Jurkat, Clone E6-1 (cell line): ENCODE results near the gene RPS10.
"Not testable (repeated sequence)": the region's sequence is repeated elsewhere in the genome, so short reads cannot be mapped to it uniquely, and the experiment has no call there.

Experiments used
- DNase-seq: peaks from one replicate; pipeline ENCODE4 v3.0.0-alpha.2; 2011; ENCODE audit warnings: low read depth, low spot score
- H3K4me3 ChIP-seq: 2 replicates; pipeline ENCODE4 v1.5.1; 2011; ENCODE audit warnings: mild to moderate bottlenecking, low read length, control low read depth, moderate library complexity

RPS10 gene

DNA sequence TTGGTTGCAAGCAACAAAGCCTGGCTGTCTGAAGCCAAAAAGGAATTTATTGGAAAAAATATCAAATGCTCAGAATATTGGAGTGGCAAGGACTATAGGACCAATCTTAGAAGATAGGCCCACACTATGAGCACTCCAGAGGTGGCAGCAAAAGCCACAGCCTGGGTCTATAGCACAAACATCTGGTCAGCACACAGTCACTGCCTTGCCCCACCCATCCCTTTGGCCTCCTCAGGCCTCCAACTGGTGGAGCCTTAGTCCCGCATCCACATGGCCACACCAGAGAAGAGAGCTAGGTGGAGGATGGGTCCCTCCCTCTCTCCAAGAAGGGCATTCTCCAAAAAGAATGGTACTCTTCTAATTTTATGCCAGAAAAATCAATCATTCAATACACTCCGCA, 47.4 kb downstream of the RPS10 start:
- no peak for DNase-seq
- H3K4me3 ChIP-seq, result no peak overlapping the region

DNA sequence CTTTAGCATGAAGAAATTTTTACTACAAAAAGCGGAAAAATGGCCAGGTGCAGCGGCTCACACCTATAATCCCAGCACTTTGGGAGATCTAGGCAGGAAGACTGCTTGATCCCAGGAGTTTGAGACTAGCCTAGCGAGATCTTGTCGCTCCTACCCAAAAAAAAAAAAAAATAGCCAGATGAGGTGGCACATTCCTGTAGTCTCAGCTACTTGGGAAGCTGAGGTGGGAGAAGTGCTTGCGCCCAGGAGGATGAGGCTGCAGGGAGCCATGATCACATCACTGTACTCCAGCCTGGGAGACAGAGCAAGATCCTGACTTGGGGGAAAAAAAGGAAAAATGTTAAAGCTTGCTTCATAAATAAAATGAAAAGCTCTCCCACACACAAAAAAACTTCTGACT, 47.9 kb downstream of the RPS10 start:
- no peak for DNase-seq
- H3K4me3 ChIP-seq, result no peak overlapping the region

DNA sequence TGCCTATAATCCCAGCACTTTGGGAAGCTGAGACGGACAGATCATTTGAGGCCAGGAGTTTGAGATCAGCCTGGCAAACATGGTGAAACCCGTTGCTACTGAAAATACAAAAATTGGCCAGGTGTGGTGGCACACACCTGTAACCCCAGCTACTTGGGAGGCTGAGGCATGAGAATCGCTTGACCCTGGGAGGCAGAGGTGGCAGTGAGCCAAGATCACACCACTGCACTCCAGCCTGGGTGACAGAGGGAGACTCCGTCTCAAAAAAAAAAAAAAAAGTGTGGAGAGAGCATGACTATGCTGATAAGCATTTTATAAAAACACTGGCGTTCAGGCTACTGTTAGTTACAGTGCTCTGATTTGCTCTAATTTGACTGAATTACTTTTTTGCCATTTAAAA, 48.3 kb downstream of the RPS10 start:
- not testable (repeated sequence) for DNase-seq, H3K4me3 ChIP-seq

DNA sequence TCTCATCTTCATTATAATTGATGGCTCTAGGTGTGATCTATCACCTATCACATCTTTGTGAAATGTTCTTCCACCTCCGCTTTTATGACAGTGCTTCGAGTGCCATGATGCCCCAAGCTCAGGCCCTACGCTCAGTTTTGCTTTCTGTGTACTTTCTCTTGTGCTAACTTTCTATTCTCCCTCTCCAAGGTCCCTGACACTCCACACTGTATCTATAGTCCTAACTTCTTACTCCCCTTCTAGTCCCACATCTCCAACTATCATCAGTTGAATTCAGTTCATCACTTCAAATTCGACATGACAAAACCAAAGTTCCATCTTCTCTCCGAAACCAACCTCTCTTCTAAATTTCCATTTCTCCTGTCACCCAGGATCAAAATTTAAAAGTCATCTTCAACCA, 50.0 kb downstream of the RPS10 start:
- no peak for DNase-seq
- H3K4me3 ChIP-seq, result no peak overlapping the region

DNA sequence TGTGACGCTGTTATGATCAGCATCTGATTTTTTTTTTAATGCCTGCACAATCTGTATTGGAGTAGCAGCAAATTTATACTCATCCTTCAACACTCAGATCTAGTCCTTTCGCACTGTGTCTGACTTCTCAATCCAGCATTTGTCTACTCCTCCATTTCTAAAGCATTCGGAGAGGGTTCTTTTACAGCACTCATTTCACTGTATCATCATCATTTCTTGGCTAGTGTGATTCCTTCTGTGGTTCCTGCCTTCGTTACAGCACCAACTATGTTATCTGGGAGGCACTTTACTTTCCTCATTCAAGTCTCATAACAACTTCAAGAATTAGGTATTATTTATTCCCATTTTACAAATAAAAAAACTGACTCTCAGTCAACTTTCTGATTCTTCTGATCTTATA, 51.4 kb downstream of the RPS10 start:
- H3K4me3 ChIP-seq, result no peak overlapping the region
- DNase-seq, result no peak

DNA sequence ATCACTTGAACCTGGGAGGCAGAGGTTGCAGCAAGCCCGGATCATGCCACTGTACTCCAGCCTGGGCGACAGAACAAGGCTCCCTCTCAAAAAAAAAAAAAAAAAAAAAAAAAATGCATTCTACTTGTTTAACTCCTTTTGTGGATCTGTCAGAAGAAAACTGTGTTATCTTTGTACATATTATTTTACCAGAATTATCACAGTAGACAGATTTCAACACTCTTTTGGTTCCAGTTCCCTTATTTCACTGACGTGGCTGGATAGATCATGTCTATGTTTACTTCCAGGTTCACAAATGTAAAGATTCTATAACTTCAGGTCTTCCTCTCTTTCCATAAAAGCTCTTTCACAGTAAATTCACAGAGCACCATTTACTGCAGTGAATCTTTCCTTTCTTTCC, 51.8 kb downstream of the RPS10 start:
- no peak overlapping the region for H3K4me3 ChIP-seq
- no peak for DNase-seq

DNA sequence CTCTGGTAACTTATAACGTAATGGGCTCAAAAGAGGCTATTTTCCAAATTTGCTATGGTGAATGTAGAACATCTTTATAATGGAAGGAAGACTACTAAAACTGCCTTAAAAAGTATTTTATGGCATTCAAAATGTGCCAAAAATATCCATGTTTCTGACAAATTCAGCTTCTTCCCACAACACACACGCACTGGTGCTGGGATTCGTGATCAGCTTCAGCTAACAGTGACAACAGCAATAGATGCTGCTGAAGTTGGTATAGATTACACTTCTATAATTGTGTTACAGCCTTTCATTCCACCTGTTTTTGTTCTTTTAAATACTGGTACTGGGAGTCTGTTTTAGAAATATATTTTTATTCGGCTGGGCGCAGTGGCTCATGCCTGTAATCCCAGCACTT, 52.4 kb downstream of the RPS10 start:
- DNase-seq, result no peak
- H3K4me3 ChIP-seq, result no peak overlapping the region

DNA sequence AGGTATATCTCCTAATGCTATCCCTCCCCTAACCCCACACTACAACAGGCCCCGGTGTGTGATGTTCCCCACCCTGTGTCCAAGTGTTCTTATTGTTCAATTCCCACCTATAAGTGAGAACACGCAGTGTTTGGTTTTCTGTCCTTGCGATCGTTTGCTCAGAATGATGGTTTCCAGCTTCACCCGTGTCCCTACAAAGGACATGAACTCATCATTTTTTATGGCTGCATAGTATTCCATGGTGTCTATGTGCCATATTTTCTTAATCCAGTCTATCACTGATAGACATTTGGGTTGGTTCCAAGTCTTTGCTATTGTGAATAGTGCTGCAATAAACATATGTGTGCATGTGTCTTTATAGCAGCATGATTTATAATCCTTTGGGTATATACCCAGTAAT, 54.0 kb downstream of the RPS10 start:
- not testable (repeated sequence) for DNase-seq, H3K4me3 ChIP-seq

DNA sequence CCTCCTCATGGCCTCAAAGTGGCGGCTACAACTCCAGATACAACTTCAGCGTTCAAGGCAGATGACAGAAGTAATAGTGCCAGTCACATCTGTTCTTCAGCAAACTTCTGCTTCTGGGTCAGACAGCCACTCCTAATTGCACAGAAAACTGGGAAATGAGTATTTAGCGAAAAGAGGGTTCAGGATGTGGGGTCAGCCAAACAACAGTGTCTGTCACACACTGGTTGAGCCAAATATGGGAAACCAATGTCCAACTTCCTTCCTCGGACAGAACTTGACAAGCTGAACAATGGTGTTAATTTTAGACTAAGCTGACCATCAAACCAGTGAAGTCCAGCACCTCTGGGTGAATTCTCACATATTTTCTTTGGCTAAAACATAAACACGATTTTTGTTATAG, 55.5 kb downstream of the RPS10 start:
- H3K4me3 ChIP-seq, result no peak overlapping the region
- DNase-seq, result no peak

DNA sequence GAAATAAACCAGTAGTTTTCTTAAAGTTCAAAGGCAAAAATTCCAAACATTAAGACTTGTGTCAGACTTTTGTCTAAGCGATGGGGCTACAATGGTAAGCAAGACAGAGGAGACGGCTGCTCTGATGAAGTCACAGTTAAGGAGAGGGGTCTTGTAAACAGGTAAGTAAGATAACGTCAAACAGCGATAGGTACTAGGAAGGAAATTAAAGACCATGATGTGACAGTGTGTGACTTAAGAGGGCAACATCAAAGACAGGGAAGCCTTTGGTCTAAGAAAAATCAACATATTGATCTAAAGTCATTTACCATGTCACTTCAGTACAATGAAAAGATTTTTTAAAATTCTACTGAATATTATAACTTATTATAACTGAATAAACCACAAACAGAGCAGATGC, 56.5 kb downstream of the RPS10 start:
- no peak for DNase-seq
- H3K4me3 ChIP-seq, result no peak overlapping the region
